OCI-M2 (cell line): ENCODE data around the gene ZBTB7C.

Source experiments
- DNase-seq: peaks from one replicate; lab custom pipeline; 2025; ENCODE audit not compliant: unreplicated experiment; lab: John Stamatoyannopoulos, UW

Gene ZBTB7C

DNA sequence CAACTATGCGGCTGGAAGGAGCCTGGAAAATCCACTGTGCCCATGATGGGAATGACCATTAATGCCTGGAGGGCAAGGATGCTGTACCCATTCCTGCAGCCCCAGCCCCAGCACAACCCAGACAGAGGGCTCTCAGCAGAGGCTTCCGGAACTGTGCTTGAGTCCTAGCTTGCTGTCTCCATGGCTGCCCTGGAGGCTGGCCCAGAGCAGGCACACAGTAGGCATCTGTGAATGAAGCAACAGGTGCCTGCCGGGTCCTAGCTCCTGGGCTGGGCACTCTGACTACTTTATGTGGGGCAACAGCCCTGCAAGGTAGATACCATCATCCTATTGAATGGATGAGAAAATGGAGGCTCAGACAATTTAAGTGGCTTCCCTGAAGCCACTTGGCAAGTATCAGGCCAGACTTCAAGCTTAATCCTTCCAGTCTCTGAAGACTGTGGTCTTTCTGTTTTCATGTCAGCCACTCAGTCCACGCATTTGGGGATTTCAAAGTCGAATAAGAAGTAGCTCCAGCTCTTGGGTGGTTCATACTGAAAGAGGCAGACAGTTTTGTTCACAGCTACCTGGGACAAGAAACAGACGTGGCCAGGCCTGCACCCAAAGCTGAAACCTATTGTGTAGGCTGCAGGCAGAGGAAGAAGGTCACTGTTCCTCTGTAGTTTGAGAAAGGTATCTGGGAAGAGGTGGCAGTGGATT is 237.5 kb downstream of the ZBTB7C start:
- DNase-seq: no peak

- DNase-seq: no peak
Measured at GRCh38 chr18:48170651-48171050, 238.5 kb downstream of the ZBTB7C start.

DNA sequence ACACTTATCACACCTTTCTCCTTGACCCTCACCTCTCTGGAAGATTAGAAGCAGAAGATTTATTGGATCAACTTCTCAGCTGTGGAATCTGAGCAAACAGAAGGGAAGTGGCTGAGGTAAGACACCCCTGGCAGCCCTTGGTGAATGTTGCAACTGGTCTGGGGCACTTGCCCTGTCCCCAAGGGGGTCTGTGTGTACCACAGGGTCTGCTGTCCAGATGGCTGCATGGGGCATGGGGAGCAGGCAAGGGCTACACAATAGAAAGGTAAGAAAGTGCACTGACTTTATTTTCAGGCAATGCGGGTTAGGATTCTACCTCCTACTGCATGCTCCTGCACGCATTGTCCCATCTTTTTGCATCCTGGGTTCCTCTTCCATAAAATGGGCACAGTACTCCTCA is 240.3 kb downstream of the ZBTB7C start:
- DNase-seq: no peak

GRCh38 chr18:48167897-48168253 is 241.3 kb downstream of the ZBTB7C start:
- no peak for DNase-seq

- no peak for DNase-seq
Measured at GRCh38 chr18:48166336-48166875, 242.8 kb downstream of the ZBTB7C start.

GRCh38 chr18:48165111-48165866 is 243.9 kb downstream of the ZBTB7C start:
- no peak for DNase-seq

GRCh38 chr18:48164701-48165100 is 244.5 kb downstream of the ZBTB7C start:
- no peak for DNase-seq

DNA sequence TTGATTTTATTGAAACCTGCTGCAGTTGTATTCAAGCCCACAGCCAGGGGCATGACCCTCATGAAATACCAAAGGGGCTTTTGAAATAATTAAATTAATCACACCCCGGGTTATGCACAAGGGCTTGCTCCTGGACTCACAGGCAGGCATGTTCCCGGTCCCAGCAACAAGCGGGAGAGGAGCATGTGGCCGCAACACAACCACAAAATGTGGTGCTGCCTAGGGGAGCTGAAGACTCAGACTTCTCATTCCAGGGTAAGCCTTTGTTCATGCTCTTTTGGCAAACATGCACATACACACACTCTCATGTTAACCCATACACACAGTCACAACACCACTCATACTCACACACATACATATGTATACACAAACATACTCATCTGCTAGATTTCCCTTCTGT is 245.1 kb downstream of the ZBTB7C start:
- no peak for DNase-seq

DNA sequence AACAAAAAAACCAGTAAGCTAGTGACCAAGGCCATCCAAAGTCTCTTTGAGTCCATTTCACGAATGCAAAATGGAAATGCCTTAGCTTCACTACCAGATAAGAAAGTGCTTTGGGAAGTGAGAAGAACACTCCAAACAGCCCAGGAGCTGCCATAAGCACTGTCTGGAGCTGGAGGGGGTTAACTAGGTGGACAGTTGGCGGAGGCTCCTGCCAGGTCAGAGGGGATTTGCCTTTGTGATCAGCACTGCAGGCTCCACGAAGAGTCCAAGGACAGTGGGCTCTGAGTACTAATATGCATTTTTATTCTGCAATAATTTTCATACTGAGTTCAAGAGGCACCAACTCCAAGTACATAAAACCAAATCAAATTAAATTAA is 245.5 kb downstream of the ZBTB7C start:
- DNase-seq: no peak

DNA sequence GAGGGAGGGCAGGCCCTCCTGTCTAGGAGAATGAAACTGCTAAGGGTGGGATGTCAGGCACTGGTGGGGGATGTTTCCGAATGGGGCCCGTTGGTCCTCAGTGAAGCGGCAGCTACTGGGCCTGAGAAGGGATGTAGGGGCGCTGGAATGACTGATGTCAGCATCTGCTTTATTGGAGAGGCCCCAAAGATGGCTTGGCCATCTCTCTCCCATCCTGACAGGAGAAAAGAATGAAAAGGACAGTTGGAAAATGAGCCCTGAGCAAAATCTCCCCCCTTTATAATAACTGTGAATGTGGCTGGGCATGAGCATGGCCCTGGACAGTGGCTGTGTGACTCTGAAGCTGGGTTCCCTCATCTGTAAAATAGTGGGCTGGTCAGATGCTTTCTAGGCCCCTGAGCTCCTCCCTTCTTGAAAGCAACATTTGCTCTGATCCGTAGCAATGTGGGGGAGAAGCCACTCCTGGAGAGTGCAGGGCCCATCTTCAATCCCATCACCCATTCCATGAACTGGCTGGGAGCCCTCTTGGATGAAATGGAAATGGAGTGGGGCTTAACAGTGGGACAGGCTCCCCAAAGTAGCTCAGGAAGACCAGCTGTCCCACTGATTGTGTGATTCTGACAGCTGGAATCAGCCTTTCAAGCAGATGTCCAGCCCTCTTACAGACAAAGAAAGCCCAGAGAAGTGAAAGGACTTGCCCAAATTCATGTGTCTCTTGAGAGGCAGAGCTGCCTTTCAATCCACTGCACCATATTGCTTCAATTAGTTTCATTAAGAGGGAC is 246.0 kb downstream of the ZBTB7C start:
- DNase-seq: no peak

- no peak for DNase-seq
Measured at GRCh38 chr18:48161911-48162698, 247.1 kb downstream of the ZBTB7C start.

DNA sequence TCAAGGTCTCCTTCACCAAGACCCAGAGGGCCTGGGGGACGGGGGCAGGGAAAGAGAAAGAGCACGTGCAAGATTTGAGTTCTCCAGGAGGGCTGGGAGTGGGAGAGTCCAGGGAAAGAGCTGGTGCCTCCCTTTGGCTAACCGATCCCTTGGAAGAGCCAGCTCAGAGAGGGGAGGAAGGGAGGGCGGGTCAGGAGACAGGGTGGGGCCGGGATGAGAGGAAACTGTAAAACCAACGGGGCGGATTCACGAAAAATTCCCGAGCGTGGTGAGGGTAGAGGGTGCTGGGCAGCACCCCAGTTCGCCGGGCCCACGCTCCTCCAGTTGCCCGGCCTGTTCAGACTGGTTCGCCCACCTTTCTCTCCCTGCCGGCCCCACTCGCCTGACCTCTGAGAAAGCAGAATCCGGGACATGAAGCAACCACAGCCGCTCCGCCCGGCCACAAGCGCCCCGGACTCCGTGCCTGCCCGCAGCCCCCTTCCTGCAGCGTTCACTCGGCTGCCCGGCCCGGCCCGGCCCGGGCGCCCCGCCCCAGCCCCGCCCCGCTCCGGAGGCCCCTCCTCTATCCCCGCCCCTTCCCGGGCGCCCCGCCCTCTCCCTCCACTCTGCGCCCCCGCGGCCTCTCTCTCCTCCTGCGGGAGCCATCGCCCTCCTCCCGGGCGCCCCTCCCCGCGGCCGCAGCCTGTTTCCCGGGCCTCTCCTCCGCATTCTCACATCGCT is 247.8 kb downstream of the ZBTB7C start:
- DNase-seq: no peak

GRCh38 chr18:48160622-48161021 is 248.6 kb downstream of the ZBTB7C start:
- DNase-seq: no peak

- DNase-seq: no peak
Measured at GRCh38 chr18:48159816-48160215, 249.4 kb downstream of the ZBTB7C start.

GRCh38 chr18:48158721-48159120 is 250.5 kb downstream of the ZBTB7C start:
- DNase-seq: no peak

DNA sequence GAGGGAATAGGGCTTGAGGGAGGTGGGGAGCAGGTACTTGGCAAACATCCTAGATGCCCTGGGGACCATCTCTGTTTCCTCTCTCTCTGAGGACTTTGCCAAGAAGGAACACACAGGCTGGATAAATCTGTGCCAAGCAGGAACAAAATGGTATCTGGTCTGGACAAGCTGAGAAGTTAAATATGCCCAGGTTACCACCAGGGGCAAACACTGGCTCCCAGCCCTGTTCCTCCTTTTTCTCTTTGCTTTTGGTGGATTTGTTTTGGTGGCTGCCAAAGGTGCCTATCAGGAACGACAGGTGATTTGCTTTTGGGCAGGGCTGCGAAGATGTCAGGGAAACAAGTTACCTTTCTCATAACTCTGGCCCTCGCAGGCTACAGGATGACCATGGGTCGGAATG is 251.2 kb downstream of the ZBTB7C start:
- DNase-seq: no peak

DNA sequence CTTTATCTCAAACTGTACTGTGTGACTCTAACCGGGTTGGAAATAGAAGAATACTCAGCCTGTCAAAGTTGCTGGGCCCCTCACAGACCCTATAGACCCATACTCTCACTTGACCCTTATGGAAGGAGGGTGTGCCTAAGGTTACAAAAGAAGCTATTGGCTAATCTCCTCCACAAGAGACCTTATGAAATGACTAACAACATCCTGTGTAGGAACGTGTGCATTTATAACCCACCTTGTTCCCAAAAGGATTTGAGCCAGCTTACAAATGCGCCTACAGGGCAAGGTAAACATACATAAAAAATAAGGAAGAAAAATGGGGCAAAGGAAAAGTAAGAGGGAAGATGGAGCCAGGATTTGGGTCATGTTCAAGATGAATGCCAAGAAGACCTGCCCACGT is 253.3 kb downstream of the ZBTB7C start:
- no peak for DNase-seq

DNA sequence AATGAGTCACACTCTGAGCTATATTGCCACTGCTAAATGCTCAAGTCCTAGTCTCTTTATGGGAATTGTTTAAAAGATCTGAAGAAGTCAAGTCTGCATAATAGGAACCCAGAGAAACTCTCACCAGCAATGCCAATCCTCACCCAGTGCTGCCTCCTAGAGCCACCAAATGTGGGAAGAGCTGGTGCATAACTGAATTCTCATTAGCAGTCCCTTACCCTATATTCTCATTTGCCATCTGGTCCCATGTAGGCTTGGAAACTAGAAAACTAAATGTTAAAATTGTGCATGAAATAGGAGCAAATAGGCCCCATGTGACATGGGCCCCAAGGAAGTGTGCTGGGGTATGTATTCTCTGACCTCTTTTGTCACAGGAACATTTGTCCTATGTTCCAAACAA is 254.4 kb downstream of the ZBTB7C start:
- DNase-seq: no peak

GRCh38 chr18:48153613-48154481 is 255.3 kb downstream of the ZBTB7C start:
- DNase-seq: no peak
